HG03354 (cell line): ENCODE measurements around the gene PUSL1.
A peak's percentile ranks its signal among the peaks of the same experiment; 100 is the strongest.

ENCODE experiments used
- ATAC-seq: cut with Tn5 transposase; IDR thresholded peaks from one replicate; pipeline ENCODE4 v1.9.1; 2021; ENCODE audit warnings: mild to moderate bottlenecking; ENCODE audit not compliant: unreplicated experiment, poor library complexity, severe bottlenecking

PUSL1 gene

DNA sequence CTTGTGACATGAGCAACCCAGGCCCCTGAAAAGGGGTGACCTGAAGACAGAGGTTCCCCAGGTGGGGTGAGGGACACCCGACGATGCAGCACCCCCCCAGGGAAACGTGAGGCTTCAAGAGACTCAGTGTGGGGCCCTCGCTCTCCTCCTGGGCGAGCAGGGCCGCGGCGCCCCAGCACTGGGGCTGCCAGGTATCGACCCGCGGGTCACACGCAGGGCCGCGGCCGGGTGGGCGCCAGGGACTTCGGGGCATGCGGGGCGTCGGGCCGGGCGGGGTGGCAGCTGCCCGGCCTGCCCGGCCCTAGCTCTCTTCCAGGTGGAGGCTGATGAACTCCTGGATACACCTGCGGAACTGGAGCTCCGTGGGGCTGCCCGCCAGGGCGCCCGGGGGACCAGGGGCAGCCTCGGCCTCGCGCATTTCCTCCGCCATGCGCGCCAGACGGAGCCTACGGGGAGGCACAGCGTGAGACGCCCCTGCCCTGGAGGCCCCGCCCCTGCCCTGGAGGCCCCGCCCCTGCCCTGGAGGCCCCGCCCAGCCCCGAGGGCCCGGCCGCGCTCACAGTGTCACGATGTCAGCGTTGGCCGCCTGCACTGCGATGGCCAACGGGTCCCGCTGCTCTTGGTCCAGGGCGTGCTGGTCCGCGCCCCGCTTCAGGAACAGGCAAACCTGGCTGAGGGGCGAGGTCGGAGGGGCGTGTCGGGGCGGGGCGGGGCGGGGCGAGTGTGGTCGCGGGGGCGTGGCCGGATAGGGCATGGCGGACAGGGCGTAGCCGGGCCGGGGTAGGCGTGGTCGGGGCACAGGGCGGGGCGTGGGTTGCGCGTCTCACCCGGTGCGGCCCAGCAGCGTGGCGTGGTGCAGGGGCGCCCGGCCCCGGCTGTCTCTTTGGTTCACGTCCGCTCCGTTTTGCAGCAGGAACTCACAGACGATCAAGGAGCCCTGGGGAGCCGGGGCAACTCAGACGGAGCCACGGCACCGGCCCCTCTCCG, 14.8 kb upstream of the PUSL1 start:
- ATAC-seq: no peak

DNA sequence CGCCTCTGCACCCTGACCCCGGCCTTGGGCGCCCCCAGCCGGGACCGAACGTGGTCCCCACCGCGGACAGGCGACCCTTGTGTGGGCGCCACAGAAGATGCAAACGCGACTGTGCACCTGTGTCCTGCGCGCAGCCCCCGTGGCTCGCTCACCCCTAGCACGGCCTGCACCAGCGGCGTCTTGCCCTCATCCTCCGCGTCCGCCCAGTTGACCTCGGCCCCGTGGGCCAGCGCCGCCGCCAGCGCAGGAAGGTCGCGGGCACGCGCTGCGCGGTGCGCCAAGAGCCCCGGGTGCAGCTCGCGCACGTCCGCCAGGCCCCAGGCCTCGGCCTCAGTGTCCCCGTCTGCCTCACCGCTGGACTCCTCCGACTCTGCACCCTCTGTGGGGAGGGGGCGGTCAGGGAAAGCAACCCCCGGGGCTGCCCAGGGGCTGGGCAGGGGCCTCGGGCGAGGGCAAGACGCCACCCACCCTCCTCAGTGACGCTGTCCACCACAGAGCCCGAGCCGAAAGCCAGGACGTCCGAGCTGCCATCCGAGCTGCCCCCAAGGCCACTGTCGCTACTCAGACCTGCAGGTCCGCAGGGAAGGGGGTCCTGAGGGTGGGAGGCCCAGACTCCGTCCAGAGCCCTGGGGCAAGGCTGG, 14.0 kb upstream of the PUSL1 start:
- no peak for ATAC-seq

DNA sequence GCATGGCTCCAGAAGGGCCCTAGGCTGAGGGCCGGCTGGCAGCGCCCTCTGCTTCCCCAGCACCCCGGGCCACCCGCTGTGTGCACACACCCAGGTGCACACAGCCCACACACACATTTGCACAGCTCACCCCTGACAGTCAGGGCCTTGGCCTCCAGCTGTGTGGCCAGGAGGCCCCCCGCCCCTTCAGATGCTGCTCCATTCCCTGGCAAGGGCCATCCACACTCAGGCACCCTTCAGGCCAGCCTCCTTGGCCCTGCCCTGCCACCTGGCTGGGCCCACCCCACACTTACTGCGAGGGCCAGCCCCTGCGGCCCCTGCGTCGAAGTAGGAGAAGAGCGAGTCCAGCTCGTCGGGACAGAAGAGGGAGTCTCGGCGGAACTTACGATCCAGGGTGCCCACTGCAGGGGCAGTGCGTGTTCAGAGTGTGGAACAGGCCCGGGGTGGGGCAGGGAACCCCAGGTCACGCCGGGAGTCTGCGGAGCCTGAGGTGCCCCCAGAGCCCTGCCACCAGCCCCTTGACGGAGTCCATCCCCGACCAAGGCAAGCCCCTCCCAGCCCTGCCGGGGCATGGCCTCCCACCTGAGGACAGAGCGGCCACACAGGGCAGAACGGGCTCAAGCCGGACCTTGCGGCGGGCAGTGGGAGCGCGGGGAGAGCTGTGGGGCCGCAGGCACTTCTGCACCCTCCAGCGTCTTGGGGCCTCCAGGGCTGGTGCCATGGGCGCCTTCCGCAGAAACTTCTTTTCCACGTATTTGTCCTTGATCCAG, 13.1 kb upstream of the PUSL1 start:
- no peak for ATAC-seq

DNA sequence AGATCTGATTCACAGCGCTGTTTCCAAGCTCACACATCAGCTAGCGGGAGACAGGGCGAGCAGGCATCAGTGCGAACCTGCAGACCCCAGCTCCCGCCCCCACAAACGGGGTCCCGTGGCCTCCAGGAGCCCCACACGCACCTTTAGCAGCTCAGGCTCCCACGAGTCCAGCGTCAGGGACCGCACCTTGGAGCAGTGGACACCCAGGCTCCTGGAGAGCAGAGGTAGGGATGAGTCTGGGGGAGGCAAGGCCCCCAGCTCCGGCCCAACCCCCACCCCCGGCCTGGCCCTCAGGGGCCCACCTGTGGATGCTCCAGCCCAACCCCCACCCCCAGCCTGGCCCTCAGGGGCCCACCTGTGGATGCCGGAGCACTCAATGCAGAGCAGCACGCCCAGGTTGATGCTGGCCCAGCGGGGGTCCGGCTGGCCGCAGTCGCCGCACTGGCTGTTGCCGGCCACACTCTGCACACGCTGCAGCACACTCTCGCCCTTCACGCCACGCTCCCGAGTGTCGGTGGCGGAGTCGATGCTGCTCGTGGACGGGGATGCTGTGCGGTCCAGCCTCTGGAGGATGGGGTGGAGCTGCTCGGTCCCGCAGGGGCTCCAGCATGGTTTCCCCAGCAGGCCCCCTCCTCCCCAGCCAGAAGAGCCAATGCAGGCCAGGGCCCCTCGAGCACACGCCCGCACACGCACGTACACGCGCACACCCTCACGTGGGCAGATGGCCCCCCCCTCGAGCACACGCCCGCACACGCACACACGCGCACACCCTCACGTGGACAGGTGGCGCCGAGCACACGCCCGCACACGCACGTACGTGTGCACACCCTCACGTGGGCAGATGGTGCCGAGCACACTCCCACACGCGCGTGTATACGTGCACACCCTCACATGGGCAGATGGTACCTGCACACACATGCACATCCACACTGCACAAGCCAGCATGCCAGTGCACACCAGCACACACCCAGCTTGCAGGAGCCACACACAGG, 12.0 kb upstream of the PUSL1 start:
- ATAC-seq: no peak

DNA sequence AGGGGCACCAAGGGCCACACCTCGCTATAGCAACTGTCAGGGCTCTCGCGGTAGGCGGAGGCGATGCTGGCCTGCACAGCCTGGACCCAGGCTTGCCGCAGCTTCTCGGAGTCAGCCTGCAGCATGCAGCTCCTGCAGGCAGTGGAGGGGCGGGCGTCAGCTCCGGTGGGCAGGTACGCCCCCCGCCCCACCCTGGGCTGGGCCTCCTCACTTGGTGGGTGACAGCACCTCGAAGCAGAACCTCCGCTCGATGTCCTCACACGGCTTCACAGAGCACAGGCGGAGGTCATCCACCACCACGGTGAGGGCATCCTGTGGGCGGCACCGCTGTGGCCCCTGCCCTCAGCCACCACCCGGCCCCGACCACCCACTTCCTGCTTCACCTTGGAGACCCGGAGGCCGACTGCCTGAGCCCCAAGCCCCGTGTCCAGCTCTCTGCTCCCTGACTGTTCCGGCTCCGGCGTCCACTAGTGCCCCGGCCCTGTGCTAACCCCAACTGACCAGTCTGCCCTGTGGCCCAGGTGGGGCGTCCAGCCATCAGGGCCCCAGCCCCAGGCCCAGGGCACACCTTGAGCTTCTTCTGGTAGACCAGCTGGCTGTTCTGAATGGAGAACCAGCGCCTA, 10.5 kb upstream of the PUSL1 start:
- no peak for ATAC-seq

DNA sequence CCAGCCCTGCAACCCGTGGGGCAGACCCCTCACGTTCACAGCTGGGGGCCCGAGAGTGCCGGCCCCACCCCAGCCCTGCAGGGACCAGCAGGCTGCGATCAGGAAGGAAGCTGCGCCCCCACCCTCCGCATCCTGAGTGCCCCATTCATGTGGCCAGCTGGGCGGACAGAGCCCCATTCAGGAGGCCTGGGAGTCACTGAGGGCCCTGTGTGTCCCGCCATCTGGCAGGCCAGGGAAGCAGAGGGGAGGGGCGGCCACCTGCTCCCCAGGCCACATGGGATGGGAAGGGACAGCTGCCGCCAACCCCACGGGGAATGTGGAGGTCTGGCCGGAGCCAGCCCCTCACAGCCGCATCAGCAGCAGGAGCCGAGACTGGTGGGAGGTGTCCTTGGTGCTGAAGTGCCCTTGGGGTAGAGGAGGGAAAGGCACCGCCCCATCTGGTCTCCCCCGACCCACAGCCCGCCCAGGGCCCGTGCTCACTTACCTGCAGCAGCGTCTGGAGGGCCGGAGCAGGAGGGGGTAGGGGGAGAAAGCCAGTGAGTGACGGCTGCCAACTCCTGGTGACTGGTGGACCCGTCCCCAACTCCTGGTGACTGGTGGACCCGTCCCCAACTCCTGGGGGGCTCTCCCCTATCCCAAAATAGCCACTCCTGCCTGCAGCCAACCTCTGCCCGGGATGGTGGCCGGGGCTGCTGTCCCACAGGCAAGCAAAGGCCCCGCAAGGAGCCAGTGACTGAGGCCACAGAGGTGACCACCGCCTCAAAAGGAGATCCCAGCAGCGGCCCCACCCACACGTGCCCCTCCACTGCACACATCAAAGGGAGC, 9.3 kb upstream of the PUSL1 start:
- no peak for ATAC-seq

DNA sequence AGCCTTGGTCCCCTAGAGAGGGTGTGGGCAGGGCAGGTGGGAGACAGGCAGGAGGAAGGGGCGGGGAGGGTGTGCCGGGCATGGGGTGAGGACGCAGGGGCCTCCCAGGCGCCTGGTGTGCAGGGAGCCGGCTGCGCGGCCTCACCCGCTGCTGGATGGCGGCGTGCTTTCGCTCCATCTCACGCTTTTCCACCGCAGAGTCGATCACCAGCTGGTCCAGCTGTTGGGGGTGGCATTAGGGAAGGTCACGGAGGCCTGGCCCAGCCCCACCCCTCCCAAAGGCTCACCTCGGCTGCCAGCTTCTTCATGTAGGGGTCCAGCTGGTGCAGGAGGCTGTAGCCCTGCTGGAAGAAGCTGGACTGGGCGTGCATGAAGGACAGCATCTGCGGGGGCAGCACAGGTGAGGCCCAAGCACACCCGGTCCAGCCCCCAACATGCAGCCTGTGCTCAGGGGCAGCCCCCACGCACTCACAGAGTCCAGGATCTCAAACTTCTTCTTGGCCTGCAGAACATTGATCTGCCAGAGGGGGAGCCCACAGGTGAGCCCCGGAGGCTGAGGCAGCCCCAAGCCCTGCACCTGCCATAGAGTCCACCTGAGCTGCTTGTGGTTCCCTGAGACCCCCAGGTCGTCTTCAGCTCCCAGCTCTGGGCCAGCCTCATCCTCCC, 8.6 kb upstream of the PUSL1 start:
- ATAC-seq: no peak

DNA sequence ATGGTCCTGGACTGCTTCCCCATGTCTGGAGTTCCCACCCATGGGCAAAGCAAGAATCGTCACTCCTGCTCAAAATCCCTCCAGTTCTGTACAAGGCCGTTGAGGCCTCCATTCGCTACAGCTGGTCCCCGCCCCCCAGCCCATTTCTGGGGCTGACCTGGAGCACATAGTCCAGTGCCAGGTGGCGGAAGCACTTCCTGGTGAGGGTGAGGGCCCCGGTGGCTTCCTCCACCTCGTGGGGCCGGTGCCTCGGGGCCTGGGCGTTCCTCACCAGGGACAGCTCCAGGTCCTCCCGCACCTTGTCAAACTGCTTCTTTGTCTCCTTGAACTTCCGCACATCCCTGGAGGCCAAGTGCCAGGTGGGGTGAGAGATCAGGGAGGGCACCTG, 8.1 kb upstream of the PUSL1 start:
- ATAC-seq: no peak

DNA sequence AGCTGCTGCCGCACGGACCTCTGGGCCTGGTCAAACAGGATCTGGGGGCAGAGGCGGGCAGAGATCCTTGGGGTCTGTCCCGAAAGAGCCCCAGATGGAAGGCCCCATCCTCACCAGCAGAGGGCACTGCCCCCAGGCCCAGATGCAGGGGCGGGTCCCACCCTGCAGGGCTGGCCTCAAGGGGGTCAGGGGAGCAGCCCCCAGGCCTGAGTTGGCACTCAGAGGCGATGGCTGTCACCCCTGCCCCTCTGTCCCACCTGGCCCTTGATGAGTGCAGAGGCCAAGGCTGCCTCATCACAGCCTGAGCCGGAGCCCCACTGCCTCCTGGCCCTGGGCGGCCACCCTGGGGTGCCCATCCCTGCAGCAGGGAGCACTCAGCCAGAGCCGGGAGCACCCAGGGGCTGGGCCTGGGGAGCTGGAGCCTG, 6.4 kb upstream of the PUSL1 start:
- ATAC-seq: no peak

DNA sequence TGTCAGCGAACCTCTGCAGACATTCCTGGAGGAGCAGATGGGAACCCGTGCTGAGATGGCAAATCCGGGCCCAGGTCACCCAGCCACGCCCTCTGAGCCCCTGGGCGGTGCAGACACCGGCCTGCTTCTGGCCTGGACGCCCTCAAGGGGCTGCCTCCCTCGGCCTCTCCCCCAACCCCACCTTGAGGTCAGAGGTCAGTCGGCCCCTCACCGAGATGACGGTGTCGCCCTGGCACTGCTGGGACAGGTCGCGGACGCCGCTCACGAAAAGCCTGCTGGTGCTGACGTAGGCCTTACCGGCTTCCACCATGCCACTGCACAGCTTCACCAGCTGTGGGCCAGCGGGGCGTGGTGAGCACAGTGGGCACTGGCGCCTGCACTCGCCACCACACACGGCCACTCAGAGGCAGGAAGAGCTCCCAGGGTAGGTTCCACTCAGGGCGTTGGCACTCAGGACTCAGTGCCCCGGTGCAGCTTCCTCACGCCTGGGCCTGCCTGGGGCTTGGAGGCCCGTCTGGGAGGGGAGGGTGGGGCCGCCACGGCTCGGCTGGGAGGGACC, 5.4 kb upstream of the PUSL1 start:
- no peak for ATAC-seq

DNA sequence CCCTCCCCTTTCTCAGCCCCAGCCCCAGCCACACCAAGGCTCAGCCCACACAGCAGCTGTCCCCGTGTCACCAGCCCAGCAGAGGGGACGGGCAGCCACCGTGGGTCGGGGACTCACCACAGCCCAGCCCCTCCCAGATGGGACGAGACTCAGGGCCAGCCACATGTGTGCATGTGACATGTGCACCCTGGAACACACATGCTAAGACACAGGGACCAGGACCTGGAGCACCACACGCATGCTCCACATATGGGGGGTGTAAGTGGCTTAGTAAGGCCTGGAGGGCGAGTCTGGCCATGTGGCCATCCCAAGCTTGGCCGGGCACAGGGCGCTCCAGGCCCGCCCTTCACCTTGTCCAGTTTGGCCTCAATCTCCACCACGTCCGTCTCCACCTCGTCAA, 4.7 kb upstream of the PUSL1 start:
- no peak for ATAC-seq

DNA sequence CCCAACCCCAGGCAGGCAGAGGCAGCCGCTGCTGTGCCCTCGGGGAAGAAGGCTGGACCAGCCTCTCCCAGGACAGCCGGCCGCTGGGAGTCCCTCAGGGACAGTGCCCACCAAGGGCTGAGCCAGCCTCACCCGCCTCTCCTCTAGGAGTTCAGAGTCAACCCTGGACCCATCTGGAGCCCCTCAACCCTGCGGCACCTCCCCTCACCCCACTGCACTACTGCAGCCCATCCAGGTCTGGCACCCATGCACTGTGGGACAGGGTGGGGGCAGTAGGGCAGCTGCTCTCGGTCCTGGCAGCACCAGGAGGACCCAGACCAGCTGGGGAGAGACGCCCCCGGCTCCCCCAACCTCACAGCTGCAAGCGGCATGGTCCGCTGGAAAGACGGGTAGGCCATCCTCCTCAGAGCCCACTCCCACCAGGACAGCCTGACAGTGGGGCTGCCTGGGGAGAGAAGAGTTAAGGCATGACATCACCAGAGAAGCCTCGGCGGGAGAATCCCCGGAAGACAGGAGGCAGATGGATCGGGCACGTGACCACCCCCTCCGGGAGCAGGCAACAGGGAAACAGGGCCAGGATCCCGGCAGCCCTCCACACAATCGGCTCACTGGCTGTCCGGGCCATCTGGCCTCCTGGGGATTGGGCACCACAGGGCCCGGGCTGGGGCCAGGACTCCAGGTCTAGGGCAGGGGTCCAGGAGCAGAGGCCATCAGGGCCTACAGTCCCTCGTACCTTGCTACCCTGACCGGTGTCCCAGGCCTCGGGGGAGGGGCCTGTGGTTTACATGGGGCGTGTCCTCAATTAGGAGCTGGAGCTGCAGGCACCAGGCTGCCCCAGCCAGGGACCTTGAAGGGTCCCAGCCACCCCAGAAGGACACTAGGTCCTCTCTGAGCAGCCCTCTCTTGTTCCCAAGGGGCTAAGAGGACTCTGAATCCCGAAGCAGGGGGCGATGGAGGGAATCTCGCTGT, 3.8 kb upstream of the PUSL1 start:
- ATAC-seq: no peak

DNA sequence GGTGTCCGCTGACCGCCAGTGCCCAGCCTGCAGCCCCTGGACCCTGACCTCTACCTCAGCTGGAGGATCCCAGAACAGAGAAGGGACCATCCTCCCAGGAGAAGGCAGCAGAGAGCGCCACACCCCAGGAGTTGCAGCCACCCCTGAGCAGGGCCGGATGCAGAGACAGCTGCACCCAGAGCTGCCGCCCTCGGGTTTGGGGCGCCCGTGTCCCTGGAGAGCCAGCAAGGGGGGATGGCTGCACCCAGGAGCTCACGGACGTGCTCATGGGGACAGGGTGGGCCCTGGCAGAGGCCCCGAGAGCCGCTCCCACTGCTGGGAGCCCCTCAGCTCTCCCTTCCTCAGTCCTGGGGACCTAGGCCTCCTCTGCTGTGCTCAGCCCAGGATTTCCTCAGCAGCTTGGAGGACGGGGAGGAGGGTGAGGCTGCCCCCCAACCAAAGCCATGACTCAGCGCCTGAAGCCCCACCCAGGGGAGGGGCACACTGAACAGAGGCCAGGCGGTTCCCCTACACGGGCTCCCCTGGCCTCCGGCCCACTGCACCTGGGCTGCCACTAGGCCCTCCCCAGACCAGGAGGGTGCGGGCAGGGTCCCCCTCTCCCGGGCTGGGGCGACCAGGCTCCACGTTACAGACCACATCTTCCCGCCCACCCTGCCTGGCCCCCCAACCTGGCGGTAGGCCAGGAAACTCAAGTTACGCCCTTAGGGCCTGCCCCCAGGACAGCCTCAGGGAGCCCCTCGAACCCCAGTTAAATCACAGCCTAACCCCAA, 2.9 kb upstream of the PUSL1 start:
- ATAC-seq: peak; percentile 26

DNA sequence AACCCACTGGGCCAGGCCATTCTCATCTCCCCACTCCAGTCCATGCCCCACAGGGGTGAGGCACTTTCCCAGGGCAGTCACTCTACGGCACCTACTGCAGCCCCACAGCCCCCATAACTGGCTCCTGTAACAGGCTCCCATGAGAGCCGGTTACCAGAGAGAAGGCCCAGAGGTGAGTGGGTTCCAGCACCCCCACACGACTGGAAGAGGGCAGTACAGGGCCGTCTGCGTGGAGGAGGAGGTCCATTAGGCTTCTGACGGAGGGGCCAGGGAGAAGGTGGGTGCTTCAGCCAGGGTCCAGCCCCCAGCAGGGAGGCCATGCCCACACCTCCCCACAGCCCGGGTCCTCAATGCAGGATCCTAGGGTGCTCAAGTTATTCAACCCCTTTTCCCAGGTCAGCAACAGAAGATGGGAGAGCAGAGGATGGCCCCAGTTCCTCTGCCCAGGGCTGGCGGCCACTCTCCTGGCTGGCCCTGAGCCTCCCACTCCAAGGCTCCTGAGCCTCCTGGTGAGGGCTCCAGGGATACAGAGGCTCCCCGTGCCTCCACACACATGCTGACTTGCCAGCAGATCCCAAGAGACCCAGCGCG, 2.2 kb upstream of the PUSL1 start:
- no peak for ATAC-seq

DNA sequence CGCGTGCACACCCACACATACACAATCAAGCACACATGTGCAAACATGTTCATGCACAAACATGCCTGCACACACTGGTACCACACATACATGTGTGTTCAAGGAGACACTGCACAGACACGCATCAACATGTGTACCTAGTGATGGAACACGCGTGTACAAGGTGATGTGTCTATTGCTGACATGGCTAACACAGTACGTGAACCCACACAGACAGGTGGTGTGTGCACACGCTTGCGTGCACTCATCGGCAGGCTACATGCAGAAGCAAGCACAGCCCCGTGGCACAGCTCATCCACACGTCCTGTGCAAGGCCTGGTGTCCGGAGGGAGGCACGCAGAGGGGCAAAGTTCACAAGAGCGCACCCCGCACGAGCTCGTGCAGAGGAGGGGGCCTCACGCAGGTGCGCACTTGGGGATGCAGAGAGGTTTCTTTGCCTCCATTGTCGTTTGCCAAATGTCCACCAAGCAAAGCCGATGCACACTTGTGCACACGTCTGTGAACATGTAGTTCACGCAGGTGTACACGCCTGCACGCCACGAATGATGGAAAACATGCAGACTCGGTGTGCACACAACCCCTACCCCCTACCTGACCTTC, 1.6 kb upstream of the PUSL1 start:
- no peak for ATAC-seq
